Cortex of kidney (tissue), 1 donor: Measurements from ENCODE around the gene CHST12.
"Not testable (repeated sequence)": the region's sequence is repeated elsewhere in the genome, so short reads cannot be mapped to it uniquely, and the experiment has no call there.

Source experiments
- DNase-seq: peaks from one replicate; lab custom pipeline; 2025; lab: John Stamatoyannopoulos, UW

Gene CHST12

DNA sequence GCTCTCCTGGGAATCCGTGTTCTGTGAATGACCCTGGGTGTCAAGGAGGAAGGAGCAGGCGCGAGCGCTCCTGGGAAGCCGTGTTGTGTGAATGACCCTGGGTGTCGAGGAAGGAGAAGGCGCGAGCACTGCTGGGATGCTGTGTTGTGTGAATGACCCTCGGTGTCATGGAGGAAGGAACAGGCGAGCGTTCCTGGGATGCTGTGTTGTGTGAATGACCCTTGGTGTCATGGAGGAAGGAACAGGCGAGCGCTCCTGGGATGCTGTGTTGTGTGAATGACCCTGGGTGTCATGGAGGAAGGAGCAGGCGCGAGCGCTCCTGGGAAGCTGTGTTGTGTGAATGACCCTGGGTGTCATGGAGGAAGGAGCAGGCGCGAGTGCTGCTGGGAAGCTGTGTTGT is 25.3 kb upstream of the CHST12 start:
- not testable (repeated sequence) for DNase-seq

DNA sequence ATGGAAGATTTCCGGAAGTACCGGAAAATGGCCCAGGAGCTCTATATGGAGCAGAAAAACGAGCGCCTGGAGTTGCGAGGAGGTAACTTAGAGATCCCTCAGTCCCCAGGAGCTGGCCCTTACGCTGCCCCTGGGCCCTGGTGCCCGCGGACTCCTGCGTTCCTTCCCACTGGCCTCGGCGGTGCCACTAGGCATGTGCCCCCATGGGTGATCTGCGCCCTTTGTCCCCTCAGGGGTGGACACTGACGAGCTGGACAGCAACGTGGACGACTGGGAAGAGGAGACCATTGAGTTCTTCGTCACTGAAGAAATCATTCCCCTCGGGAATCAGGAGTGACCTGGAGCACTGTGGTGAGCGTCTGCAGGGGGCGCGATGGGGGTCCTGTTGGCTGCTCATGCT is 24.2 kb upstream of the CHST12 start:
- DNase-seq: no peak

DNA sequence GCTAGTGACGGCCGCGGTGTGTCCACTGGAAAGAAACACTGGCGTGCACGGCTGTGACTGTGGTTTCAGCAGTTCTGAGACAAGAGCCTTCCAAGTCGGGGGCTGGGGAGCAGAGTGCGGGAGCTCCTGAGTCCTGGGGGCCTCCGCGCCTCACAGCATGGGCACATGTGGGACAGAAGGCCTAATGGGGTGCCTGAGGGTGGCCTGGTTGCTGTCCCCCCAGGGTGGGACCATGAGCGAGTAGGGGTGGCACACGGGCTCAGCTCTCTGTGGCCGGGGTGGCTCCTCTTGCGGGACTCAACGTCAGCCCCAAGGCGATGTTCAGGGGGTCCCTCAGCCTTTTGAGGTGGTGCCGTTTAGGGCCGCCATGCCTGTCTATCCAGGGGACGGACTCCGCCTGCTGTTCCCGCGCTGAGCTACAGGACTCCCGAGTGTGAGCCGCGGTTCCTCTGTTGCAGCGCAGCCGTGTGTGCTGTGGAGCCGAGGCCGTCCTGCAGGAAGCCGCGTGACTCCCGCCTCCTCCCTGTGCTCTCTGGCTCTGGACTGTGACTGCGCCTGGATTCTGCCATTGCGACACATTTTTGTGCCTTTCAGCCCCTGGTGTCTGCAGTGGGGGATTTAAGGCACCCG is 23.5 kb upstream of the CHST12 start:
- no peak for DNase-seq

DNA sequence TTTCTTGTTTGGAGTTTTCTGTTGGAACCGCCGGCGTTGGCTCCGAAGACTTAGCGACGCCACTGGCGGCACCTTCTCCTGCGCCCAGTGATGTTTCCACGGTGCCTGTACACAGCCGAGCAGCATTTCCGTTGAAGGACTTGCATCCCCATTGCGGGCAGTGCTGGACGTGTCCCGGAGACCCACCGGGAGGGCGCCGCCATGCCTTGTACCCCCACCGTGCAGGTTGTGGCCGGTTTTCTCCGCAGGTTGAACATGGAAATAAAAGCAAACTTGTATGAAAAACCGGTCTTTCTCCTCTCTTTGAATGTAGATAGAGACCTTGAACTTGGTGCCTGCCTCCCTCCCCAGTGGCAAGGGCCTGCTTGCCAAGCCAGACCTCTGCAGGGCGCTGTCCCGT is 22.9 kb upstream of the CHST12 start:
- DNase-seq: no peak

DNA sequence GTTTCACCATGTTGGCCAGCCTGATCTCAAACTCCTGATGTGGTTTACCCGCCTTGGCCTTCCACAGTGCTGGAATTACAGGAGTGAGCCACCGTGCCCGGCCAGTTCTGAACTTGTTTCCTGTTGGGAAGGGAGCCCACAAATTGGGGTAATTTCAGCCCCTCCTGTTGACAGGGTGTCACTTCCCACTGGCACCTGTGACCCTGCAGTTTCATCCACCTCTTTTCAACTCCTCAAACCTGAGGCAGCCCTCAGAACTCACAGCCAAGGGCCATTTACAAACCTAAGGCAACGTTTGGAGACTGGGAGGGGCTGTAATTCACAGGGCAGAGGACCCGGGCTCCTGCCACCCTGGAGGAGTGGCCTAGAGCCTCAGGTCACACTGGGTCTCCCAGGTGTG is 22.2 kb upstream of the CHST12 start:
- DNase-seq: no peak

DNA sequence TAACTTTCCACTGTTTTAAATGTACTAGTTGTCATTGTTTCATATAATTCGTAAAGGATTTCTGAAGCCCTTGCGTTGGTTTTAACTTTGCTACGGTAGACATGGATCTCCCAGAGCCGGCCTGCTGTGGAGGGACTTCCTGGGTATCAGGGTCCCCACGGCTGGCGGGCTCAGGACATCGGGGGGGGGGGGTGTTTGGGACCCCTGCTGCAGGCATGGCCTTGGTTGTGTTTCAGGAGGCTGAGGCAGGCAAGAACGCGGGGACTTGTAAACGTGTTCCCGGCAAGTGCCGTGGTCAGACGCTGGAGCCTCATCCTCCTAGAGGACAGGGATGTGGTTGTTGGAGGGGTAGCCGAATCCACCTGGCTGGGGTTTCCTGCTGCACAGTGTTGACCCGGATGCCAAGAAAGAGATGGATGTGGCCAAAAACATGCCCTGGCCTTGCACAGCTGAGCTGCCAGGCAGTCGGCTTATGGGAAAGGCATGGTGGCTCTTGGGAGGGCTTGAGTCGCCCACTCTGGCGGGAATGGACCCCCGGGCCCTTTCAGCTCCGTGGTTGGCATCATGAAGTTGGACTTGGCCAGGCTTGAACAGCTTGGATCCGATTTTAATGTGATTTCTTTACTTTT is 21.4 kb upstream of the CHST12 start:
- DNase-seq: no peak

DNA sequence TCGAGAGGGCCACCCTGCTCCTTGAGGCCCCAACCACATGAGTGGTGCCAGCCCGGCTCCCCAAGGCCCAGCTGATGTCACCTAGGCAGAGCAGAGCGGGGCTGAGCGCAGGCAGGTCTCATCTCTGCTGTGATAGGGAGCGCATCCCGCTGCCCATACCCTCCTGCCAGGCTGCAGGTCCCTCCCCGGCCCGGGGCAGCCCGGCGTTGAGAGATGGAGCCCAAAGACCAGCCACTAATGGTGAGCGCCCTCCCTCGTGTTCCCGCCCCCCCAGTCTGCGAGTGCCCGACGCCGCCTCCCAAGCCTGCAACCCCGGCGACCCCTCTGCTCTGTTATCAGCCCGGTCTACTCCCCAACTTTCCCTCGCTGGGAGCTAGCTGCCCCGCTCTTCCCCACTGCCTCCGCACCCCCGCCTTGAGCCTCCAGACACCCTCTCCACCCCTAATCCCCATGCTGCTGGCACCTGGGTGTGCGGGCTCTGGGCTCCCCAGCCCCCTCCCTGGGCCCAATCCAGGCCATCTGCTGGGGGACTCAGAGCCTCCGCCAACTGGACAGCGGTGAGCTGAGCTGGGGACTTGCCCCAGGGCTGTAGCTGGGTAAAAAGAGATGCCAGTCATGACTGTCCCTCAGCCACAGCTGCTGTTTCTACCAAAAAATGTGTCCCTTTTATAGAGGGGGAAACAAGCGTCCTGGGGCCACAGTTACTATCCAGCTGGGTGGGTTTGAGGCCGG is 19.7 kb upstream of the CHST12 start:
- DNase-seq: no peak

DNA sequence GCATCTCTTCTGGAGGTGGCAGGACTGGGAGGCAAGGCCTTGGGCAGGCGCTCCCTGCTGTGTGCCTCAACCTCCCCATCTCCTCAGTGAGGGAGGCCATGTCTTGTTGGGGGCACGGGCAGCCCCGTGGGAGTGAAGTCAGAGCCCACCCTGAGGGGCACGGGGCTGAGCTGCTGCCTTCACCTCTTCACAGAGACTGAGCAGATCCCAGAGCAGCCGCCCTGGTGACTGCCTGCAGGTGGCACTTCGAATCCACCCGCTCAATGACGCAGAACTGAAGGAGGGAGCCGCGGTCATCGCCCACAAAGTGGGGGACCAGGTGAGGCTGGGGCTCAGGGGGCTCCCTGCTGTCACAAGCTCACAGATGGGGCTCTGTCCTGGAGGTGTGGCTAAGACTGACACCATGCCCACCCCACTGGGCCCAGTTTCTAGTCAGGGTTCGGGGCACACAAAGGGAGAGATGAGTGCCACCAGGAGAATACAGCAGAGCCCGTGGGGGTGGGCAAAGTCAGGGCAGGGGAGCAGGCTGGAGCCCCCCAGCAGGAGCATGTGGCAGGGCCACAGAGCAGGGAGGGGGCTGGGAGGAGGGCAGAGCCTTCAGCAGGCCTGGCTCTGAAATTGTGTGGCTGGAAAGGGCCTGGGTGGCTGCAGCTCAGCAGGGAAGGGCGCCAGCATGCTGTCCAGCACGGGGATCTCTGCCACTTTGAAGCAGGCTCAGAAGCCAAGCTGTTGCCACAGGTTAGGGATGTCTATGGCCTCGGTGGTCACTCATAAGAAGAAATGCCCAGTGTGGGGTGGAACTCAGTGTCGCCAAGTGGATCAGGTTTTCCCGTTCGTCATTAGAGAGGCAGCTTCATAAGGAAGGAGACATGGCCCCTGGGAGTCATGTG is 18.8 kb upstream of the CHST12 start:
- no peak for DNase-seq

DNA sequence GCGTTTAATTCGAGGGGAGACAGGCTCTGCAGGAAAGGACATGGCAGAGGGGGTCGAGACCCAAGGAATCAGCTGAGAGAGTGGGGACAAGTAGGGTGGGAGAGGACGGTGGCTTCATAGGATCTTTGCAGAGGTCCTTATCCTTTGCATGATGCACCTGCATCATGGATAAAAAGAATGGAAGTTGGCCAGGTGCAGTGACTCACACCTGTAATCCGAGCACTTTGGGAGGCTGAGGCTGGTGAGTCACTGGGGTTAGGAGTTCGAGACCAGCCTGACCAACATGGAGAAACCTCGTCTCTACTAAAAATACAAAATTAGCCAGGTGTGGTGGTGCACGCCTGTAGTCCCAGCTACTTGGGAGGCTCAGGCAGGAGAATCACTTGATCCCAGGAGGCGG is 17.3 kb upstream of the CHST12 start:
- DNase-seq: not testable (repeated sequence)

DNA sequence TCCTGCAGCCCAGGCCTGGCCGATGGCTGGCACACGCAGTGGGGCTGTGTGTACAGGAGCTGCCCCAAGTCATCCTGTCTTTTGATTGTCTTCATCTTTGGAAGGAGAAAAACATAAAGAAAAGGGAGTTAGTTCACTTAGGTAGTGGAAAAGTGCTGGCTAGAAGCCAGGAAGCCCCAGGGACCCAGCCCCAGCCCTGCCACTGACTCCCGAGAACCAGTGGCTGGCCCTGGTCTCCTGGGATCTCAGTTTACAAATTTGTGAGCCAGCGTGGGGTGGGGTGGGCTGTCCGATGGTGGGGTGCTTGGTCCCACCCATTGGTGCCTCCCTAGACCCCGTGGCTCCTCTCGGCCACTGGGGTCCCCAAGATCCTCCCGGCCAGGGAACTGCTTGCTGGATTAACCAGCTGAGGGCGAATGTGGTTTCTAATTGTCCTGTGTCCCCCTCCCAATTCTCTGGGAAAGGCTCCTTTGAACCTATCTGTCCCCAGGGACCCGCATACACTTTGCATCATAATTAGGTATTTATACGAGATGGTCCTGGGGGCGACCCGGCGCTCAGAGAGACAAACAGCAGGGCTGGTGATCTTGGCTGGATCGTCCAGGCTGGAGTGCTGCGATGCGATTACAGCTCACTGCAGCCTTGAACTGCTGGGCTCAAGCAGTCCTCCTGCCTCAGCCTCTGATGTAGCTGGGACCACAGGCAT is 16.3 kb upstream of the CHST12 start:
- no peak for DNase-seq

DNA sequence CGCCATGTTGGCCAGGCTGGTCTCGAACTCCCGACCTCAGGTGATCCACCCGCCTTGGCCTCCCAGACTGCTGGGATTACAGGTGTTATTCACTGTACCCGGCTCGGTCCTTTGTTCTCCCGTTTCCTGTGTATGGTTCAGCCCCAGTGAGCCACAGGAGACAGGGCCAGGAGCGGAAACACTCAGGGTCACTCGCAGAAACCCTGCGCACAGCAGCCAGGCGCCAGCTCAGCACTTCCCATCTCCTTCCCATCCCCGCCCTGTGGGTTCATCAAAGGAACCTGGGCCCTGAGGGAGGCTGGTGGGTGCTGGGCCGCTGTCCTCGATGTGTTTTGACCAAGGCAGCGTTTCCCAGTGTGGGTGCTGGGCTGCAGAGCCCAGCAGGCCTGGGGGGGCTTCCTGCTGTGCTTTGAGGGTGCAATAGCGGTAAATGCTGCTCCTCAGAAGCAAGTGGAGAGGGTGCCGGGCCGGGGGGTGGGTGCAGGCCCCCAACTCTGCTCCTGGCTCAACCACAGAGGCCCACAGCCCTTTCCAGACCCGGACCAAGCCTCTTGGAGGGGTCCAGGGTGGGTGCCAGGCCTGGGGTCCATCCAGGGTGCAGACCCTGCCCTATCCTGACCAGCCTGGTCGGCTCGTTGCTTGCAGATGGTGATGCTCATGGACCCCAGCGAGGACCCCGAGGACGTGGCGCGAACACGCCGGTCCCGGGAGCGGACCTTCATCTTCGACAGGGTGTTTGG is 15.3 kb upstream of the CHST12 start:
- no peak for DNase-seq

DNA sequence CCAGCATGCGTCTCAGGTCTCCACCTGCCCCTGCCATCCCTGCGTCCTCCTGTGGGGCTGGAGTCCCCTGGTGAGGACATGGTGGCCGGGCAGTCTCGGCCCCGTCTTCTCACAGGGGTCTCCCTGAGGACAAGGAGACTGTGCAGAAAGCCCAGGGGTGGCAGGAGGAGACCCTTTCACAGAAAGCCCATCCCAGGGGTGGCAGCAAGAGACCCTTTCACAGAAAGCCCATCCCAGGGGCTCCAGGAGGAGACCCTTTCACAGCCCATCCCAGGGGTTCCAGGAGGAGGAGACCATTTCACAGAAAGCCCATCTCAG is 14.8 kb upstream of the CHST12 start:
- DNase-seq: no peak

DNA sequence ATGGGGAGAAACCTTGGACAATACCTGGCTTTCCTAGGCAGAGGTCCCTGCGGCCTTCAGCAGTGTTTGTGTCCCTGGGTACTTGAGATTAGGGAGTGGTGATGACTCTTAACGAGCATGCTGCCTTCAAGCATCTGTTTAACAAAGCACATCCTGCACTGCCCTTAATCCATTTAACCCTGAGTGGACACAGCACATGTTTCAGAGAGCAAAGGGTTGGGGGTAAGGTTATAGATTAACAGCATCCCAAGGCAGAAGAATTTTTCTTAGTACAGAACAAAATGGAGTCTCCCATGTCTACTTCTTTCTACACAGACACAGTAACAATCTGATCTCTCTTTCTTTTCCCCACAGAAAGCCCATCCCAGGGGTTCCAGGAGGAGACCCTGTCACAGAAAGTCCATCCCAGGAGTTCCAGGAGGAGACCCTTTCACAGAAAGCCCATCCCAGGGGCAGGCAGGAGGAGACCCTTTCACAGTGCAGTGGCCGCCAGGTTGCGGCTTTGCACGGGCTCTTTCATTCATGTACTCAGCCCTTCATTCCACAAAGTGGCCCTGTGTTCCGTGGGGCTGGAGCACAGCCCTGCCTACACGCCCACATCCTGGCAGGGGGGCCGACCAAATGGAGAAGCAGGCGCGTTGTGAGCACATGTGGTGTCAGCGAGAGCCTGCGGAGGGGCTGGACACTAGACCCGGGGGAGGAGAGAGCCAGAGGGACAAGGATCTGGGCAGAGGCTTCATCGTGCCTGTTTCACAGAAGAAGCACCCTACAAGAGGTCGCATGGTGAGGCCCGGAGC is 13.2 kb upstream of the CHST12 start:
- DNase-seq: not testable (repeated sequence)

DNA sequence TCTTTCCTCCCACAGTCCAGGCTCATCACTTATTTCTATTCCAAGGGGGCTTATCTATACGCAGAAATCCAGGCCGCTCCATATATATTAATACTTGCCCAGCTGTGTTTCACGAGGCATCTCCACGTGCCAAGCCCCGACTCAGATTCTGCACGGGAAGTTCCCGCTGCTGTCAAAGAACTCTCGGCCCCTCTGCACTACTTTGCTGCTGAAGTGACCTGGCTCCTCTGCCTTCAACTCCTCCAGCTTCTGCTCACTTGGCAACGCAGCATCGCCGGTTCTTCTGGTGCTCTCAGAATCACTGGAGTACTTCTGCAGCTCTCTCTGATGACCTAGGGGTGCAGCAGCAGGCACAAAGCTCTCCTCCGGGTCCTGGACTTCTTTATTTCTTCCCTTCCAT is 9.7 kb upstream of the CHST12 start:
- DNase-seq: no peak

DNA sequence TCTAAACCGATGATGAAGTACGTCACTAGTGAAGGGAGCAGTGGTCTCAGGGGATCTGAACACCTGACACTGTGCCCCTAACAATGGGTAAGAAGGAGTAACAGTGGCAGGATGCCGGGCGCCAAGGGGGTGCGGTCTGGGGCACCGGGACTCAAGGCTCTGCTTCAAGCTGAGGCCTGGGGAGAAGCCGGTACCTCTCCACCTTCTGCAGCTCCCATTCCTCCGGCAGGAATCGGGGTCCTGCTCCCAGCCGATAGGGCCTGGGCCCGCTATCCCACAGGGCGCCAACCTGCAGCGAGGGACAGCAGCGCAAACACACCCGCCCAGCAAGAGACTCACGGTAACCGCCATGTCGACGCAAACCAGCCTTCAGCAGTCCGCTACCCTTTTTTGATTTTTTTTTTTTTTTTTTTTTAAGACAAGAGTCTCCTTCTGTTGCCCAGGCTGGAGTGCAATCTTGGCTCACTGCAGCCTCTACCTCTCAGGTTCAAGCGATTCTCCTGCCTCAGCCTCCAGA is 8.8 kb upstream of the CHST12 start:
- no peak for DNase-seq

DNA sequence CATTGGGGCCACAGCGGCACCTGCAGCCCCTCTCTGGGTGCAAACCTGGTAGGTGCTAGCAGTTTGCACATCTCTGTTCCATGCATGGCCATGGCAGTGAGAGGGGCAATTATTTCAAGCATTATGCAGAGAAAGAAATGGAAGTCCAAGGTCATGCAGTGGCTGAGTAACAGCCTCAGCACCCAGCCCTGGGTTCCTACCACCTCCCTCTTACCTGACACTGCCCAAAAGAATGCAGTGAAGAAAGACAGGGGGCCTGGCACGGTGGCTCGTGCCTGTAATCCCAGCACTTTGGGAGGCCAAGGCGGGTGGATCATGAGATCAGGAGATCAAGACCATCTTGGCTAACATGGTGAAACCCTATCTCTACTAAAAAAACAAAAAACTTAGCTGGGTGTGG is 4.9 kb upstream of the CHST12 start:
- no peak for DNase-seq

DNA sequence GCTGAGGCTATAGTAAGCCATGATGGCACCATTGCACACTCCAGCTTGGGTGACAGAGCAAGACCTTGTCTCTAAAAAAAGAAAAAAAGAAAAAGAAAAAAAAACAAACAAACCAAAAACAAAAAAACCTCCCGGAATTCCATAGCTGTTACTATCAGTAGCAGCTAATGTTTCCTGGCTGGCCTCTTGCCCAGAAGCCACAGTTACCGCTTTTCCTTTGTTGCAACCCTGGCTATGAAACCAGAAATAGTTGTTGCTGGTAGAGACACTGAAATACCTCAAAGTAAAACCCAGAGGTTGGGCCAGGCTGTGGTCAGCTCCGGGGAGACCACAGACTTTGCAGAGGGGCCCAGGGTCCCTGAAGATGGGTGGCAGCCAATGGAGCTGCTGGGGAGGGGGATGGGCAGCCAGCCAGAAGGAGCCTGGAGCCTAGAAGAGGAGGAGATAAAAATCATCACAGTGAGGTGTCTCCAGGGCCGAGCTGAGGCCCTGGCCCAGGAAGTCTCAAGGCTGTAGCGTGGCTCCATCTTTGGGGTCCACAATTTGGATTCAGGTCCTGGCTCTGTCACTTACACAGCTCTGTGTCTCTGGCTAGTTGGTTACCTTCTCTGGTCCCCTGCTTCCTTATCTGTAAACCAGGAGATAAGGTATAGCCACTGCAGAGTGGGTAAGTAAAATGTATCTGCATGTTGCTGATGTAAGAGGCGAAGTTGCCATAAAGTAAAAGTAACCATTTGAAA is 3.4 kb upstream of the CHST12 start:
- DNase-seq: no peak

DNA sequence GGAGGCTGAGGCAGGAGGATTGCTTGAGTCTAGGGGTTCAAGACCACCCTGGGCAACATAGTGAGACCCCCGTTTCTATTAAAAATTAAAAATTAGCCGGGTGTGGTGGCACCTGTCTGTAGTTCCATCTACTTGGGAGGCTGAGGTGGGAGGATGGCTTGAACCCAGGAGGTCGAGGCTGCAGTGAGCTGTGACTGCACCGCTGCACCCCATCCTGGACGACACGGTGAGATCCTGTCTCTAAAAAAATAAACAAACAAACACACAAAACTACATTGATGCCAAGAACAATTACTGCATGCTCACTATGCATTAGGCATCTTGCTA is 761 bp upstream of the CHST12 start:
- DNase-seq: no peak
